Measurements from ENCODE around the gene MCEMP1.
A peak's percentile ranks its signal among the peaks of the same experiment; 100 is the strongest.

Gene MCEMP1

GRCh38 chr19:7697721-7698287, 20.9 kb downstream of the MCEMP1 start:
- no peak for DNase-seq (ENCODE audit: low read depth in 2 of 2)

DNA sequence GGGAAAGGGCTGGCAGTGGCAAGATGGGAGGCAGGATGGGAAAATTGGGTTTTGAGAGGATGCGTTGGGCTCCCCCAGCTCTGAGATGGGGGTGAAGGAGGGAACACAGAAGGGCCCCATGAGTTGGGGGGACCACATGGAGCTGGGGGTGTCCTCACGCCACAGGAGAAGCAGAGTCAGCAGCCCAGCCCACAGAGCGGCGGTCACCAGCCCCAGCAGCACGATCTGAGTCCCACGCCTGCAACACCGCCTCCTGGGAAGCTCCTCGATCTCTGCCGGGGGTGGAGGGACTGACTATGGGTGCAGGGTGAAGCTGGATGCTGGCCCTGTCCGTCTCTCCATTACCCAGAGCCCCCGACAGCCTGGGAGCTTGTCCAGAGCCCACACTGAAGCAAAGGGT, 21.7 kb downstream of the MCEMP1 start:
- no peak for DNase-seq (ENCODE audit: low read depth in 2 of 2)

DNA sequence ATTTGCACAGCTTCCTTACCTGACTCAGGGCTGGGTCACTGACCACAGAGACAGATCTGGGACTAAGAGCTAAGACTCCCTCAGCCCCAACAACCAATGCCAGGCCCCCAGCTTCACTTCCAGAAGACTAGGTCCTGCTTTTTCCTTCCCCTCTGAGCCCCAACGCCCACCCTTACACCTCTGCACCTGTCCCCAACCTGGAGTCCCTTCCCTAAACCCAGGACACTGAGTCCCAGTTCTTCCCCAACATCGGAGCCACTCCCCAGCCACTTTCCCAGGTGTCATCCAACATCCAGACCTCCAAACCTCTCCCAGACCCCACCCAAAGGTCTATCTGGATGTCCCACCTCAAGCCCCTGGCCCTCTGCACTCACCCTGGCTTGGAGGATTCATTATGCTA, 22.1 kb downstream of the MCEMP1 start:
- no peak for DNase-seq (ENCODE audit: low read depth in 2 of 2)

GRCh38 chr19:7699417-7700401, 22.8 kb downstream of the MCEMP1 start:
- DNase-seq (ENCODE audit: low read depth in 2 of 2) = no peak

- DNase-seq (ENCODE audit: low read depth in 2 of 2) = no peak
These were observed 24.3 kb downstream of the MCEMP1 start for GRCh38 chr19:7701049-7701653.

GRCh38 chr19:7701654-7702457, 25.0 kb downstream of the MCEMP1 start, which contains the start of gene FCER2:
TSS of gene FCER2 (minus strand) at chr19:7702131. CDS start at chr19:7699760, 2,371 bp downstream.
- no peak for DNase-seq (ENCODE audit: low read depth in 2 of 2)

DNA sequence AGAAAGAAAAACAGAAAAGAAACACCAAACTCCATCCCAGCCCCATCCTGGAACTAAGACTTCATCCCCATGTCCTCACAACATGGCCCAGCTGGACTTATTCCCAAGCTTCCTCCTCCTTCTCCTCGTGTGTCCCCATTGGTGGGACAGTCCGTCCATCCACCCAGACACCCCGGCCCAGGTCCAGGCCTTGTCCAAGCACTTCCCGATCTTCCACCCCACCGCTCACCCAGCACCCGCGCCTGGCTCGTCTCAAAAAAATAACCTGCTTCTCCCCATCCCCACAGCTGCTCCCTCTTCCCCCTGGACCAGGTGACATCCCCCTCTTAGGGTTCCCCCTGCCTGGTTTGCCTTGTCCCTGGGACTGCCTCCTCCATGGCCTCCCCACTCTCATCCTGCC, 26.4 kb downstream of the MCEMP1 start:
- DNase-seq (ENCODE audit: low read depth in 2 of 2) = no peak

GRCh38 chr19:7704280-7705060, 27.6 kb downstream of the MCEMP1 start:
- no peak for DNase-seq (ENCODE audit: low read depth in 2 of 2)

DNA sequence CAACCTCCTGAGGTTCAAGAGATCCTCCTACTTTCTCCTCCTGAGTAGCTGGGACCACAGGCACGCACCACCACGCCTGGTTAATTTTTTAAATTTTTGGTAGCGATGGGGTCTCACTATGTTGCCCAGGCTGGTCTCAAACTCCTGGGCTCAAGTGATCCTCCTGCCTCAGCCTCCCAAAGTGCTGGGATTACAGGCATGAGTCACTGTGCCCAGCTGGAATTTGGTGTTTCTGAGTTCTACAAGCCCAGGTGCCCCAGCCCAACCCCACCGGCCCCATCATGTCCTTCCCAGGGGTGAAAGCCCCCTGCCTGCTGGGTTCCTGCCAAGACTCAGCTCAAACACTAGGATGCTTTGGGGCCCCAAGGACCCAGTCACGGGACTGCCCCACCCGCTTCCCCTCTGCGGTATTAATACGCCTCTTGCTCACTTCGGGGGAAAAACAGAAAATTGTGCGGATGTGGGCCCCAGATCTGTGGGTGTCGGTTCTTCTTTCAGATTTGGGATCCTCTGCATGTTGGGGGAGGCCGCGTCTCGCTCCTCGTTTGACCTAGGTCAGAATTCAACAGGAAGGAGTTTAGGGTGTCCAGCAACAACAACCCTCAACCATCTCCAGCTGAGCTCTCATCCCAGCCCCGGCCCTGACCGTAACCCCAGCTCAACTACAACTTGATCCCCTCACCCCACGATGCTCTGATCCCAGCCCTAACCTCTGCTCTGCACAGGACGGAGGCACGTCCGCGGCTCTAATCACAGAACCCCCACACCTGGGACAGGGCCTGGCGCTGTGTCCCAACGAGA, 28.7 kb downstream of the MCEMP1 start:
- DNase-seq (ENCODE audit: low read depth in 2 of 2) = peak; percentile 35 to 69

DNA sequence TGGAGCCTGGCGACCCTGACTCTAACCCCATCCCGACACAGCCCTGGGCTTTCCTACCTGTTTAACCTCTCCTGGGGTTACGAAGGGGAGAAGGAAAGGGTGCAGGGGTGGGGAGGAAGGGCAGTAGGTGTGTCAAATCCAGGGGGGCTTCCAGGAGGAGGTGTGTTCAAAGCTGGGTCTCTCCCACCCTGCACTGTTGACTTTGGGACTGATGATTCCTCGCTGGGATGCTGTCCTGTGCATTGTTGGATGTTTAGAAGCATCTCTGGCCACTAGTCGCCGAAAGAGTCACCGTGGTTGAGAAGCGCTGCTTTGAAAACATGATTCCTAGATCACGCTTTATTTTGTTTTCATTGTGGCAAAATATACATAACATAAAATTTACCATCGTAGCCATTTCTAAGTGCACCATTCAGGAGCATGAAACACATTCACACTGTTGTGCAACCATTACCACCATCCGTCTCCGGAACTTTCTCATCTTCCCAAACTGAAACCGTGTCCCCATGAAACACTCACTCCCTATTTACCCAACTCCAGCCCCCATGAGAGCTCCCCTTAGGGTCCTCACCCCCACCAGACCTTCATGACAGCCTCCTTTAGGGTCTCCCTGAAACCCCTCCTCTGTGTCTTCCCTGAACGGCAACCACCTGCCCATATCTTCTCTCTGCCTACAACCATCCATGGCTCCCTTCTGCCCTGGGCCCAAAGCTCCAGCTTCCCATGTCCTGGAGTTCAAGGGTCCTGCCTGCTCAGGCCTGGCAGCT, 29.5 kb downstream of the MCEMP1 start:
- DNase-seq (ENCODE audit: low read depth in 2 of 2) = no peak

GRCh38 chr19:7706955-7707456, 30.1 kb downstream of the MCEMP1 start:
- no peak for DNase-seq (ENCODE audit: low read depth in 2 of 2)

GRCh38 chr19:7709932-7710460, 33.1 kb downstream of the MCEMP1 start:
- DNase-seq (ENCODE audit: low read depth in 2 of 2) = no peak

DNA sequence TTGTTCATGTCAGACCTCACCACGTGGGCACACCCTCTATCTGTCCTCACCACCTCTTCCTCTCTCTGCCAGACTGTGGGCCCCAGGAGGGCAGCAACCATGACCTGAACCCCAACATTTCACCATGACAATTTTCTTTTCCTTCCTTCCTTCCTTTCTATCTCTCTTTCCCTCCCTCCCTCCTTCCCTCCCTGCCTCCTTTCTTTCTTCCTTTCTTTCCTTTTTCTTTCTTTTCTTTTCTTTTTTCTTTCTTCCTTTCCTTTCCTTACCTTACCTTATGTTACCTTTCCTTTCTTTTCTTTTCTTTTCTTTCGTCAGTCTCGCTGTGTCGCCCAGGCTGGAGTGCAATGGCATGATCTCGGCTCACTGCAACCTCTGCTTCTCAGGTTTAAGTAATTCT, 33.7 kb downstream of the MCEMP1 start:
- no peak for DNase-seq (ENCODE audit: low read depth in 2 of 2)

- DNase-seq (ENCODE audit: low read depth in 2 of 2) = no peak
These were observed 38.8 kb downstream of the MCEMP1 start for GRCh38 chr19:7715671-7716070.

GRCh38 chr19:7716762-7717161, 39.9 kb downstream of the MCEMP1 start:
- no peak for DNase-seq (ENCODE audit: low read depth in 2 of 2)

DNA sequence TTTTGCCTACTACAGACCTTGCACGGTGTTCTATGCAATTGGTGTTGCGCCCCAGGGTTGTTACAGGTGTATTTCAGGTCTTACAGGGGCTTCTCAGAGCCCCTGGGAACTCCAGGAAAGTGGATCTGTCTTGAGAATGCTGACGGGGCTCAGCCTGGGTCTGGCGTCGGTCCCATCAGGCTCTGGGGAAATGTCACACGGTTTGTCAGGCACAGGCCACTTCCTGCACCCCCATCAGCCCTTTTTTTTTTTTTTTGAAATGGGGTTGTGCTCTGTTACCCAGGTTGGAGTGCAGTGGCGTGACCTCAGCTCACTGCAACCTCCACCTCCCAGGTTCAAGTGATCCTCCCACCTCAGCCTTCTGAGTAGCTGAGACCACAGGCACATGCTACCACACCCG, 41.8 kb downstream of the MCEMP1 start:
- DNase-seq (ENCODE audit: low read depth in 2 of 2) = no peak

DNA sequence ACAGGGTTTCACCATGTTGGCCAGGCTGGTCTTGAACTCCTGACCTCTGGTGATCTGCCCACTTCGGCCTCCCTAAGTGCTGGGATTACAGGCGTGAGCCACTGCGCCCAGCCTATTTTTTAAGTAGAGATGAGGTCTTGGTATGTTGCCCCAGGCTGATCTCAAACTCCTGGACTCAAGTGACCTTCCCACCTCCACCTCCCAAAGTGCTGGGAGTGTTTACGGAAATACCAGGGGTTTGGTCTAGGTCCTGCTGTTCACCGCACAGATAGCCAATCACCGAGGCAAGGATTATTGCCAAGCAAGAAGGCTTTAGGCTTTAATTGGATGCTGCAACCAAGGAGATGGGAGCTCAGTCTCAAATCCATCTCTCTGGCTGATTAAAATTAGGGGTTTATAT, 43.5 kb downstream of the MCEMP1 start:
- no peak for DNase-seq (ENCODE audit: low read depth in 2 of 2)

DNA sequence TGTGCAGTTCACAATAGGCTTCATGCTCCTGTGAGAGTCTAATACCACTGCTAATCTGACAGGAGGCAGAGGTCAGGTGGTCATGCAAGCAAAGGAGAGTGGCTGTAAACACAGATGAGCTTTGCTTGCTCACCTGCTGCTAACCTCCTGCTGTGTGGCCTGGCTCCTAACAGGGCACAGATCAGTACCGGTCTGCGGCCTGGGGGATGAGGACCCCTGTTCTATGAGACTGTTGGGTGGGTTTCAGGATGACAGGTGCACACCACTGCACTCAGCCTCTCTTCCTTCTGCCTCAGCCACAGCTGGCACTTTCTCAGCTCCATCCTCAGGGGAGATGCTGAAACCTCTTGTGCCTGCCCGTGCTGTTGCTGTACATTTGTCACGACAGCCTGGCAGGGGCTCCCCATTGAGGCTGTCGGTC, 45.4 kb downstream of the MCEMP1 start:
- no peak for DNase-seq (ENCODE audit: low read depth in 2 of 2)

DNA sequence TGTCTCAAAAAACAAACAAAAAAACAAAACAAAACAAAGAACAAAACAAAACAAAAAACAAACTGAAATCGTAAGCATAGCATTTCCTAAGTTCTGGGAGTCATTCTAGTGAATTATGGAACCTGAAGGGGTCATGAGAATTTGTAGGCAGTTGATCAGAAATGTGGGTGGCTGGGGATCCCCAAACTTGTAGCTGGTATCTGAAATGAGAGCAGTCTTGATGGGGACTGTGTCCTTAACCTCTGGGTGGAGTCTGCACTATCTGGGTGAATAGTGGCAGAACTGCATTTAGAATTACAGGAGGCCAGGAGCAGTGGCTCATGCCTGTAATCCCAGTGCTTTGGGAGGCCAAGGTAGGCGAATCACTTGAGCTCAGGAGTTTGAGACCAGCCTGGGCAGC, 48.9 kb downstream of the MCEMP1 start:
- no peak for DNase-seq (ENCODE audit: low read depth in 2 of 2)

Data from activated CD8-positive, alpha-beta memory T cell treated with anti-CD3 and anti-CD28 coated beads for 4 hours (primary cell).